Kidney tubule cell (primary cell): ENCODE results near the gene DMWD.
"Not testable (repeated sequence)": the region's sequence is repeated elsewhere in the genome, so short reads cannot be mapped to it uniquely, and the experiment has no call there.

Experiments
- DNase-seq: peaks from one replicate; pipeline ENCODE4 v3.0.0-alpha.2; 2018; ENCODE audit warnings: low spot score

Gene DMWD

GRCh38 chr19:45751483-45751882 lies 41.2 kb downstream of the DMWD start:
- not testable (repeated sequence) for DNase-seq

GRCh38 chr19:45747513-45747912 lies 45.1 kb downstream of the DMWD start:
- no peak for DNase-seq

- no peak for DNase-seq
These were observed 45.8 kb downstream of the DMWD start for GRCh38 chr19:45746866-45747265.

- DNase-seq: no peak
These were observed 47.0 kb downstream of the DMWD start for GRCh38 chr19:45745606-45746005.

GRCh38 chr19:45742969-45743368 lies 49.7 kb downstream of the DMWD start:
- DNase-seq: no peak

- no peak for DNase-seq
These were observed 52.9 kb downstream of the DMWD start for GRCh38 chr19:45739498-45740439.

GRCh38 chr19:45733160-45733810 lies 59.4 kb downstream of the DMWD start, which contains the start of gene MEIOSIN:
Gene MEIOSIN, plus strand, starts transcription at chr19:45733439. Its CDS starts 1,938 bp downstream, at chr19:45735377.
- no peak for DNase-seq
